Thyroid gland (tissue), 4 donors: ENCODE measurements around the gene PLA2G2C. TPM values are rescaled to one million over a fixed set of nuclear protein-coding genes. Genes with fewer than 3 reads are reported as not detected.

Experiments used
- DNase-seq, 2 donors: peaks; one replicate each; pipeline ENCODE4 v3.0.0-alpha.2; 2019
- H3K27ac ChIP-seq, 3 donors: fragments of 200-600 bp; sonication (generic); 1 replicate in 2 of 3; 2 replicates in 1 of 3; pipeline ENCODE4 v1.5.1; 2016 to 2019; ENCODE audit warnings: mild to moderate bottlenecking in 1 of 3, moderate library complexity in 1 of 3
- H3K27me3 ChIP-seq: fragments of 200-600 bp; sonication (generic); one replicate; pipeline ENCODE4 v1.5.1; 2019
- H3K36me3 ChIP-seq, 2 donors: fragments of 200-600 bp; sonication (generic); one replicate each; pipeline ENCODE4 v1.5.1; 2016 to 2019
- H3K4me1 ChIP-seq, 2 donors: fragments of 200-600 bp; sonication (generic); one replicate each; pipeline ENCODE4 v1.5.1; 2017 to 2019
- H3K4me3 ChIP-seq, 3 donors: fragments of 200-600 bp; sonication (generic); replicated peaks in 1 of 3; 1 replicate in 2 of 3; 2 replicates in 1 of 3; pipeline ENCODE4 v1.5.1; 2016; ENCODE audit warnings: mild to moderate bottlenecking in 1 of 3
- H3K9me3 ChIP-seq: fragments of 200-600 bp; sonication (generic); one replicate; pipeline ENCODE4 v1.5.1; 2017
- CTCF ChIP-seq, 6 experiments: fragments of 200-600 bp in 3 of 6; fragments of 450-650 bp in 3 of 6; sonication (generic) in 3 of 6; IDR thresholded peaks; one replicate each; pipeline ENCODE4 v1.5.1; 2016 to 2019; ENCODE audit warnings: antibody characterized with exemption in 6 of 6, mild to moderate bottlenecking in 2 of 6, inconsistent platforms in 1 of 6, moderate library complexity in 1 of 6
- POLR2A ChIP-seq, 2 donors: fragments of 450-650 bp; IDR thresholded peaks; one replicate each; pipeline ENCODE4 v1.6.1; 2017; ENCODE audit warnings: antibody characterized with exemption in 2 of 2, mild to moderate bottlenecking in 2 of 2, moderate library complexity in 1 of 2
- WGBS, 2 donors: methylation state at CpG; one replicate each; pipeline ENCODE4 v1.1.5; 2017; 5-methylcytosine and 5-hydroxymethylcytosine counted together
- intact Hi-C: fragments of 100-400 bp; cut with DNase I; formaldehyde crosslinking; loops from one replicate; pipeline ENCODE4 v1.15.1; 2023
- total RNA-seq, 4 donors: library from RNA; depleted of rRNA; stranded (reverse); fragments of >200 nt; gene quantifications; one replicate each; pipeline ENCODE4 v1.2.3, GENCODE V29; 2016

Gene PLA2G2C
- total RNA-seq, 4 donors from 2014 or later, result not detected

GRCh38 chr1:20187103-20187812 lies 940 bp upstream of the PLA2G2C start:
- 39 to 50% methylated on average over 7 of the region's 7 CpGs for WGBS, 2 donors
- Histone ChIP-seq H3K27me3 (no peaks in the 10 kb centered on the region), H3K27ac (peak overlapping the region; percentile 56 to 75 (median 58)), H3K4me3 (no peak overlapping the region), H3K4me1 (peaks cover 22 to 31% of the 10 kb centered on the region in 2 donors), H3K36me3 (no peaks in the 10 kb centered on the region), H3K9me3 (no peaks in the 10 kb centered on the region)
- DNase-seq, result peak; percentile 92 to 95
- intact Hi-C loops, result no loop called here
- TF ChIP-seq POLR2A (IDR thresholded peaks at IDR 0.05) (no peak), CTCF (IDR thresholded peaks at IDR 0.05) (peak in 4 of 6 experiments; percentile 32 to 58 (median 42))

GRCh38 chr1:20184997-20185833 lies 1.1 kb downstream of the PLA2G2C start:
- Histone ChIP-seq H3K4me3 (peak overlapping the region in 1 of 3 donors; percentile 41), H3K9me3 (no peaks in the 10 kb centered on the region), H3K27me3 (no peaks in the 10 kb centered on the region), H3K36me3 (no peaks in the 10 kb centered on the region), H3K27ac (no peak overlapping the region), H3K4me1 (peaks cover 18 to 26% of the 10 kb centered on the region in 2 donors)
- WGBS, 2 donors, result 60 to 66% methylated on average over 17 of the region's 17 CpGs
- DNase-seq, result no peak
- TF ChIP-seq POLR2A (IDR thresholded peaks at IDR 0.05) (no peak), CTCF (IDR thresholded peaks at IDR 0.05) (no peak)
- intact Hi-C loops, result no loop called here

GRCh38 chr1:20184481-20184900 lies 1.8 kb downstream of the PLA2G2C start:
- whole genome bisulfite sequencing, 2 donors, result 71 to 74% methylated on average over 6 of the region's 6 CpGs
- no peak for TF ChIP-seq POLR2A (IDR thresholded peaks at IDR 0.05)
- TF ChIP-seq CTCF (IDR thresholded peaks at IDR 0.05), result no peak
- DNase-seq, result no peak
- Histone ChIP-seq H3K4me1 (peaks cover 15 to 26% of the 10 kb centered on the region in 2 donors), H3K9me3 (no peaks in the 10 kb centered on the region), H3K27me3 (no peaks in the 10 kb centered on the region), H3K27ac (no peak overlapping the region), H3K36me3 (no peaks in the 10 kb centered on the region), H3K4me3 (no peak overlapping the region)
- intact Hi-C loops, result no loop called here

- 70 to 78% methylated on average over 12 to 13 of the region's 13 CpGs for WGBS, 2 donors
- Histone ChIP-seq H3K27ac (no peak overlapping the region), H3K9me3 (no peaks in the 10 kb centered on the region), H3K4me3 (no peak overlapping the region), H3K4me1 (peaks cover 15 to 26% of the 10 kb centered on the region in 2 donors), H3K27me3 (no peaks in the 10 kb centered on the region), H3K36me3 (no peaks in the 10 kb centered on the region)
- intact Hi-C loops, result no loop called here
- DNase-seq, result no peak
- no peak for TF ChIP-seq CTCF (IDR thresholded peaks at IDR 0.05)
- TF ChIP-seq POLR2A (IDR thresholded peaks at IDR 0.05), result no peak
Measured at GRCh38 chr1:20183616-20184271, 2.6 kb downstream of the PLA2G2C start.
